HG03442 (cell line): ENCODE measurements around the gene KITLG.
"Not testable (repeated sequence)": the region's sequence is repeated elsewhere in the genome, so short reads cannot be mapped to it uniquely, and the experiment has no call there.

ENCODE experiments used
- ATAC-seq: cut with Tn5 transposase; IDR thresholded peaks from one replicate; pipeline ENCODE4 v1.9.1; 2021; ENCODE audit warnings: mild to moderate bottlenecking, moderate library complexity; ENCODE audit not compliant: unreplicated experiment

The KITLG gene

GRCh38 chr12:88496429-88496828 lies 83.8 kb downstream of the KITLG start:
- no peak for ATAC-seq

- ATAC-seq: no peak
Measured at GRCh38 chr12:88495031-88495430, 85.2 kb downstream of the KITLG start.

- ATAC-seq: no peak
Measured at GRCh38 chr12:88494520-88494919, 85.8 kb downstream of the KITLG start.

- no peak for ATAC-seq
Measured at GRCh38 chr12:88493636-88494035, 86.6 kb downstream of the KITLG start.

- ATAC-seq: no peak
Measured at GRCh38 chr12:88490425-88490824, 89.8 kb downstream of the KITLG start.

- ATAC-seq: no peak
Measured at GRCh38 chr12:88472775-88473174, 107.5 kb downstream of the KITLG start.

GRCh38 chr12:88472248-88472647 lies 108.0 kb downstream of the KITLG start:
- ATAC-seq: no peak

GRCh38 chr12:88471331-88472045 lies 108.8 kb downstream of the KITLG start:
- no peak for ATAC-seq

GRCh38 chr12:88469154-88469553 lies 111.1 kb downstream of the KITLG start:
- ATAC-seq: no peak

- ATAC-seq: no peak
Measured at GRCh38 chr12:88468581-88468980, 111.7 kb downstream of the KITLG start.

- not testable (repeated sequence) for ATAC-seq
Measured at GRCh38 chr12:88466708-88467107, 113.6 kb downstream of the KITLG start.

GRCh38 chr12:88458327-88458726 lies 121.9 kb downstream of the KITLG start:
- ATAC-seq: no peak

GRCh38 chr12:88453323-88453722 lies 126.9 kb downstream of the KITLG start:
- ATAC-seq: no peak

GRCh38 chr12:88451205-88451604 lies 129.1 kb downstream of the KITLG start:
- no peak for ATAC-seq

GRCh38 chr12:88450136-88450535 lies 130.1 kb downstream of the KITLG start:
- no peak for ATAC-seq

GRCh38 chr12:88448337-88448915 lies 131.8 kb downstream of the KITLG start:
- ATAC-seq: no peak

GRCh38 chr12:88445705-88446394 lies 134.4 kb downstream of the KITLG start:
- ATAC-seq: no peak

- ATAC-seq: no peak
Measured at GRCh38 chr12:88444481-88444880, 135.8 kb downstream of the KITLG start.
